ENCODE results near the gene OXNAD1.

OXNAD1 gene

DNA sequence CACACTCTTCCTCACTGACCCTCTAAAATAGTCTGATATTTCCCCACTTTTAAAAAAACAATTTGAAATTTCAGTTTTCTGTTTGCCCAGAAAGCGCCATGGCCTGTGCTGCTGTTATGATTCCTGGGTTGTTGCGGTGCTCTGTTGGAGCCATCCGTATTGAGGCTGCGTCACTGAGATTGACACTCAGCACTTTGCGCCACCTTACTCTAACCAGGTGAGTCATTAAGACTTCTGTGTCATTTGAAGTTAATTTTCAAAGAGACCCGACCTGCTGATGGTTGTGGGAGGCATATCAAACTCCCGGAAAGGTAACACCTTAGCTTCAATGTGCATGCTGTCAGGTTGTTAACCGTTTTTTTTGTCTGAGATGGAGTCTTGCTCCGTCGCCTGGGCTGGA is 5.8 kb downstream of the OXNAD1 start:
- DNase-seq (ENCODE audit: low read depth) = no peak
- no peak overlapping the region for H3K4me3 ChIP-seq (ENCODE audit: low read length)
- TF ChIP-seq CTCF (conservative IDR thresholded peaks at IDR 0.05; ENCODE audit: low read length) = no peak

DNA sequence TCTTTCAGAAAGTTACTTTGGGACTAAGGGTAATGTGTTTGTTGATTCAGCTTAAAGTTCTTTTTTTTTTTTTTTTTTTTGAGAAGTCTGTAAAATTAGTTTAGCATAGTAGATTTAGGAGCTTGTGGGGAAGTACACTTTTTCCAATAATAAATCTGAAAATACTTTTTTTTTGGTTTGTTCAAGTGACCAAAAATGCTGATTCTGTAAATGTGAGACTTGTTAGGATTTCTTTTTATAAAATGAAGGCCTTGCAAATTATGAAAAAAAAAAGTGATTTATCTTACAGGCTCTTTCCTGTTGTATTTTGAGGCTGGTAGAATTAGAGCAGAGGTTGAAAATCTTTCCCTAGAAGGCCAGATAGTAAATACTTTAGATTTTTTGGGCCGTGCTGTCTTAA is 7.6 kb downstream of the OXNAD1 start:
- no peak for DNase-seq (ENCODE audit: low read depth)

DNA sequence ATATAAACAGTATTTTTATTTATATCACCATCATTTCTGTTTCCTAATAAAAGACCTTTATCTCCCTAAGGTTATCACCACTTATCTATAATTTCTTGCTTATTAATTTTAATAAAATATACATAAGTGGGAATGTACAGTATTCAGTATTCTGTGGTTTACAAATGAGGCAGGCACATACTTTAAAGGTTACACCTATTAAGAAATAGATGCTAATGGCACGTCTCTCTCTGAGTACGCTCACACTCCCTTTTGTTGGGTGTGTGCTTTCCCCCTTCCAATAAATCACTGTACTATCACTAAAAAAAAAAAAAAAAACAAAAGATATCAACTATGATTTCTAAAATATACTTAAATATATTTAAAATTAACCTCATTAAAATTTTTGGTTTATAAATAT is 8.9 kb downstream of the OXNAD1 start:
- H3K4me3 ChIP-seq (ENCODE audit: low read length) = no peak overlapping the region
- DNase-seq (ENCODE audit: low read depth) = no peak
- TF ChIP-seq CTCF (conservative IDR thresholded peaks at IDR 0.05; ENCODE audit: low read length) = no peak

More for the DNA sequence above, 7.6 kb downstream of the OXNAD1 start:
- no peak overlapping the region for H3K4me3 ChIP-seq (ENCODE audit: low read length)
- no peak for TF ChIP-seq CTCF (conservative IDR thresholded peaks at IDR 0.05; ENCODE audit: low read length)

DNA sequence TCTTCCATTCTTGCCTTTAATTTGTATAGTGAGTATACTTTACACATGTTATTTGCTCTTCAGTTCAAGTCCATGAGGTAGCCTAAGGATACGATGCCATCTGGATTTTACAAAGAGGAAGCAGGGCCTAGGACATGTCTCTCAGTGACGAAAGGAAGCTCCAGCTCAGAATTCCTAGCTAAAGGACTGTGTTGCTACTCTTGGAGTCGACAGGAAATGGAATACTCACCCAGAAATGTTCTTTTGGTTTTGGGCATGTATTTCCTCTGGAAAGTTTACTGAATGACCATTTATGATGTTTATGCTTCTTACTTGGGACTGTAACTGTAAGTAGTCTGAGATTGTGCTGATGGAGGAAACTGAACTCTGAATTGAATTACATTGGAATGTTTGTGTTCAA is 12.5 kb downstream of the OXNAD1 start:
- TF ChIP-seq CTCF (conservative IDR thresholded peaks at IDR 0.05; ENCODE audit: low read length) = no peak
- DNase-seq (ENCODE audit: low read depth) = no peak
- no peak overlapping the region for H3K4me3 ChIP-seq (ENCODE audit: low read length)

- no peak for TF ChIP-seq CTCF (conservative IDR thresholded peaks at IDR 0.05; ENCODE audit: low read length)
- DNase-seq (ENCODE audit: low read depth) = no peak
- H3K4me3 ChIP-seq (ENCODE audit: low read length) = no peak overlapping the region
Observed at GRCh38 chr3:16279010-16279801, 14.2 kb downstream of the OXNAD1 start.

DNA sequence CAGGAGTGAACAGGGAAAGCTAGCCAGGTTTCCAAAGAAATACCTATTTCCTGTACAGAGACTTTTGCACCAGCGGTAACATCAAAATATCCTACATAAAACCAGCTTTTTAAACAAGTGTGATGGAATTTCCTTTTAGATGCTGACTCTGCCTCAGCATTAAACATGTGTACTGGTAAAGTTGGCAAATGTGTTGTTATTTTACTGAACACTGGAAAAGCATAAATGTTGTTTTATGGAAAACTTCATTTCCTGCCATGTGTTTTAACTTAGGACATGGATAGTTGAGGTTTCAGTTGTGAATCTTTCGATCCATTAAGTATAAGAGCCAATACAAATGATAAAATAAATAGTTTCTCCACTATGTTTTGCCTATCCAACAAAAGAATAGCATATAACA is 15.7 kb downstream of the OXNAD1 start:
- peak; percentile 68 for DNase-seq (ENCODE audit: low read depth)
- H3K4me3 ChIP-seq (ENCODE audit: low read length) = no peak overlapping the region
- no peak for TF ChIP-seq CTCF (conservative IDR thresholded peaks at IDR 0.05; ENCODE audit: low read length)

GRCh38 chr3:16284633-16285032 is 19.6 kb downstream of the OXNAD1 start:
- H3K4me3 ChIP-seq (ENCODE audit: low read length) = no peak overlapping the region
- TF ChIP-seq CTCF (conservative IDR thresholded peaks at IDR 0.05; ENCODE audit: low read length) = no peak
- DNase-seq (ENCODE audit: low read depth) = no peak

All from AG10803 (cell line).